Stimulated activated CD4-positive, alpha-beta T cell treated with anti-CD3 and anti-CD28 coated beads, Interleukin-12 subunit alpha, Interleukin-12 subunit beta, amount 100 ng/mL, for 4 hours (primary cell): Measurements from ENCODE around the gene CCDC146.

ENCODE experiments used
- DNase-seq: peaks from one replicate; pipeline ENCODE4 v3.0.0-alpha.2; 2020

CCDC146 gene

DNA sequence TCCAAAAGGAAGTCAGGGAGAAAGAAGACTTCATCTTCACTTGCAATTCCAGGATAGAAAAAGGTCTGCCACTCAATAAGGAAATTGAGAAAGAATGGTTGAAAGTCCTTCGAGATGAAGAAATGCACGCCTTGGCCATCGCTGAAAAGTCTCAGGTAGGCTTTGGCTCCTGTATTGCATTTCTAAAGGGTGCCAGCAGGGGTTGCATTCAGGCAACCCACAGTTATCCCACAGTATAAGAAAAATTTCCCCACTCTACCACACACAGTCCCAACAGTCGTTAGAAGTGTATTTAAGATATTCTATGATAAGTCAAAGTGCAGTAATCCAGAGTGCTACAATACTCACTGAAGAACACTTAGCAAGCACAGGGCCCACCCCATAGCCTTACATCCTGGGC is 170.6 kb downstream of the CCDC146 start:
- DNase-seq: no peak

DNA sequence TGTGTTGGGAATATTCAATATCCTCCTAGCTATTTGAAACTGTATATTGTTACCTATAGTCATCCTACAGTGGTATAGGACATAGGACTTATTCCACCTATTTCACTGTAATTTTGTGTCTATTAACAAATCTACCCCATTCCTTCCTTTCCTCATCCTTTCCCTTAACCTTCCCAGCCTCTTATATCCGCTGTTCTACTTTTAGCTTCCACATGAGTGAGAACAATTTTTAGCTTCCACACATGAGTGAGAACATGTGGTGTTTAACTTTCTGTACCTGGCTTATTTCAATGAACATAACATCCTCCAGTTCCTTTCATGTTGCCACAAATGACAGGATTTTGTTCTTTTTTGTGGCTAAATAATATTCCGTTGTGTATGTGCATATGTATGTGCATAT is 173.1 kb downstream of the CCDC146 start:
- no peak for DNase-seq

DNA sequence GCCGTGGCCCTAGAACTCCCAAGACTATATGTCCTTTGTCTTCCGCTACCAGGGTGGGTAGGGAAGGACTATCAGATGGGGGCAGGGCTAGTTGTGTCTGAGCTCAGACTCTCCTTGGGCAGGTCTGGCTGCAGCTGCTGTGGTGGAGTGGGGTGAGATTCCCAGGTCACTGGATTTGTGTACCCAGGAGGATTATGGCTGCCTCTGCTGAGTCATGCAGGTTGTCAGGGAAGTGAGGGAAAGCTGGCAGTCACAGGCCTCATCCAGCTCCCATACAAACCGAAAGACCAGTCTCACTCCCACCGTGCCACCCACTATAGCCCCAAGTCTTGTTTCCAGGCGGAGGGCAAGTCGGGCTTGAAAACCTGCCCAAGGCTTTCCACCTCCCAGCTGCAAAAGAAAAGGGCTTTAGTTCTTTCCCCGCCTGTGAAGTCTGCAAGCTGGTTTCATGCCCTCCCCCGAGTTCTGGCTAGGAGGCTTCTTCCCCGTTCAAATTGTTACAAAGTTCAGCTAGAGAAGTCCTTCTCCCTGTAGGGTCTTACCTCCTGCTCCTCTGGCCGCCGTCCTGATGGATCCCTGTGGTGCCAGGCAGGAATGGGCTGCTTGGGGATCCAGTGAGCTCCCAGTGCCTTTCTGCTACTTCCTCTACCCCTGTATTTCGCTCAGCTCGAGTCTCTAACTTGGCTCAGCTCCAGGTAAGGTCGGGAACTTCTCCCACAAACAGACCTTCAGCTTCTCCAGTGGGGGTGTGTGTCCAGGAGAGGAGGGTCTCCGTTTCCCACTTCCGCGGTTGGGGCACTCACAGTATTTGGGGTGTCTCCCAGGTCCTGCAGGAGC is 184.0 kb downstream of the CCDC146 start:
- DNase-seq: no peak

DNA sequence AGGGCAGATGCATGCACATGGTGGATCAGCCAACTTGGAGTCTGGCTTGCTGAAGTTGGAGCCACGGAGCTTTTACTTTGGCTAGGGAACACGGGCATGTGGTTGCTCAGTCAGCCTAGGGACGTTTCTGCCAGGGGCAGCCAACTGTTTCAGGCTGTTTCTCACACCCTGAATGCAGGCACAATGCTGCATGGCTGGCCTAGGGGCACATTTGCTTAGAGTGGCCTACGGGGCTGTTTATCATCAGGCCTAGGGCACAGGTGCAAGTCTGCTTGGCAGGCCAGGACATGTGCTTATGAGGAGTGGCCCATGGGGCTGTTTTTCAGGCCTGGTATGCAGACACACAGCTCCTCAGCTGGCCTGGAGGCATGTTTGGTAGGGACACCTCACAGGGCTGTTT is 186.4 kb downstream of the CCDC146 start:
- DNase-seq: no peak

DNA sequence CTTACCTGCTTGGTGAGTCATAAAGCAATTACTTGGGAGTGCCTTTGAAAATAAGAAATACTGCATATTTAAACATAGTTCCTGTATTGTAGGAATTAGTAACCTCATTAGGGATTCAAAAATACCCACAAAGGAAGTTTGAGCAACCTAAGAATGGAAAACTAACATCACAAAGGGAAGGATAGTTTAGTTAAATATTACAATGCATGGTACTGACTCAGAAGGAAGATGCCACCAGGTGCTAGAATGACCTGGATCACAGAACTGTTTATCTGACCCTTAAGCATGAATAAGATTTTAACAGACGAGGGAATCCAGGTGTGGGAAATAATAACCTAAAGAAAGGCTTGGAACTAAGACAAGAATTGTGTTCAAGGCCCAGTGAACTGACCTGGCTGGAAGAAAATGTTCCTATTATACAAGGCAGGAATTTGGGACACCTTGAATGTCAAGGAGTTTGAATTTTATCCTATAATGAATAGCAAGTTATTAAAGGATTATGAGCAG is 187.4 kb downstream of the CCDC146 start:
- no peak for DNase-seq

DNA sequence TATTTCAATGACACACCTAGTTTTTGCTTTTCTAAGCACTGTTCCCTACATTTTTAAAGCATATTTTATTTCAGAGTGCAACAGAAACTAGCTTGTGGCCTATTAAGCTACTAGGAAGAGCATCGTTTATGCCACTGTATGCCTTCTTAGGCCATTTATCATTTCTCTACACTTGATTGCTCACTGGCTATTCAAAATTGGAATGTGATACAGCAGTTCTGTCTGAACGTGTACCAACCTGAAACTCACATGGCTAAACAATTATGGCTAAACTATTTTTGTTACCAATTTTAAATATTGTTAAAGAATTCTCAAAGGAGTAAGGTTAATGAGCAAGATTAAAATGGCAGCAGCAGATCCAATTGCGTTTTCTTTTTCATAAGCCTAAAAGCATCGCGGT is 188.6 kb downstream of the CCDC146 start:
- DNase-seq: no peak

DNA sequence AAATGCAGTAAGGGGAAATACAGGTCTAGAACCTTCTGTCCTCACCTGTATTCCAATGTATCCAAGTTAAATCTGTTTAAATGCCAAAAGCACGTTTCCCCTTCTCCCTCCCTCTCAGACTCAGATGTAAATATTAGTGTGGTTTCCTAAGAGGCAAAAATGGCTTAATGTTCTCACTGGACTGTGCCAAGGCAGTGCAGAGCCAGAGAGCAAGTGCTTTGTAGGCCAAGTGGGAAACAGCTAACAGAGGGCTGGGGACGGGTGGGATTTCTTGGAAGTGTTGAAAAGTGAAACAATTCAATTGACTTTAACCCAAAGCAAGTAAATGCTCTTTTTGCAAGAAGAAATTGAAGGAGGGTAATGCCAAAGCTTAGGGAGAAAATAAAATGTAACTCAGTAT is 190.7 kb downstream of the CCDC146 start:
- no peak for DNase-seq

DNA sequence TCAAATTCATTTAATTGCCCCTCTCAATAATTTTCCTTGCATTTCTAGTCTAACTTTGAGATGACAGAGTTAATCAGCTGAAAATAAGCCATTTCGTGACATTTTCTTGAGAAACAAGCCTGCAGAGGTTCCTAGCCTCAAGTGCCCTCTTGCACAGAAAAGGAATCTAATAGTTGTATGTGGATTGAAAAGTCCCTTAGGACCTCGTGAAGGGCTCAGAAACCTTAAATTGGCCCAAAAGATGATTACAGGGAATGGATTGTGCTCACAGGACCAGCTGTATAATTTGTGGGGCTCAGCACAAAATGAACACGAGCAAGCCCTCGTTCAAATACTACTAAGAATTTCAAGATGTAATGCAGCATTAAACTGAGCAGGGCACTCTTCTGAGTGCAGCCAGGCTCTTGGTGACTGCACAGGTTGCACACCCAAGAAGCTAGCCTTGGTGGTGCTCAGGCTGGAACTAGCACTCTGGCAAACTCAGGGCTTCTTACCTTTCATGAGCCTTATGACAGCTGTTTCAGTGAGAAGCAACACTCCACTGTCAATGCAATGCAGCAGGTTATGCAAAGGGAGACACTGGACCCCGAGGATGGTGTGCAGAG is 191.6 kb downstream of the CCDC146 start:
- no peak for DNase-seq

DNA sequence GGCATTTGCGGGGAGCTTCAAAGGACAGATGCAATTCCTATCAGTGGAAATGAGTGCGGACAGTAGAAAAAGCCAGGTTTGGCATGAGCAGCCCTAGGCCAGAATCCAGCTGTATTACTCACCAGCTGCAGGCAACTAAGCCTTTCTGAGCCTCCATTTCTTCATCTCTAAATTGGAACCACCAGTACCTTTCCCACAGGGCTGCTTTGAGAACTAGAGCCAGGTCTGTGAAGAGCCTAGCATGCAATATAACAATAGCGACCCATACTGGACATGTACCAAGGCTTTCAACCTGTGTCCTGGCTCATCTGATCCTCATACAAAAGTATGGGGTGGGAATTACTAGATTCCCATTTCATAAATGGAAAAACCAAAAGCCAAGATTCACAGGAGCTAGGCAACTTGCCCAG is 192.8 kb downstream of the CCDC146 start:
- no peak for DNase-seq

DNA sequence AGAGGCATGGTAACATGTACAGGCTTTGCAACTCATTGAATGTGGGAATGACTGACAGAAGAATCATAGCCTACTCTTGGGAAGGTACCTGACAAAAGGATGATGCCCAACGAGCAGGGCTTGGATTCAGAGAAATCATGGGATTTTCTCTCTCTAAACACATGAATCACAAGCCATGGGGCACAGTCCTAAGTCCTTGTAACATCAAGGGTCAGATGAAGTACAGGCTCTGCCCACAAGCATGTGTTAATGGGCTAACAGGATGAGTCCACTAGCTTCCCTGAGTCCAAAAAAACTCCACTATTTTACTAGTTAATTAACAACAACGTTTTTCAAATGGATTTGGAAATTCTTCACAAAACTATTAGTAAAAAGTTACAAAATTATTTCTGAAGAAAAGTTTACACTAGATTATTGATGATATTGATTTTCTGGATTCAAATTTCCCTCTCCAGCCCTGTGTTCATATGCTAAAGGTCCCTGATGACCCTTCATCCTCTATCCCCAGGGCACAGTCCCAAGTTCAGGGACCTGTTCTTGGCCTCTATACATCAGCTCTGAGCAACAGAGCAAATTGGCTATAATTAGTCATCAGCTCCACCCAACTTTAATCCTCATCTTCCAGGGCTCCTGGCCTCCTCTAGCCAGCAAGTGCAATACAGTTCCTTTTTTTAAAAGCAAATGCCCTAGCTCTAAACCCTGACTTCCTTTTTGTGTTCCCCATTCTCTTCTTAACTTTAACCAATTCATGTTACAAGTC is 194.0 kb downstream of the CCDC146 start:
- no peak for DNase-seq

DNA sequence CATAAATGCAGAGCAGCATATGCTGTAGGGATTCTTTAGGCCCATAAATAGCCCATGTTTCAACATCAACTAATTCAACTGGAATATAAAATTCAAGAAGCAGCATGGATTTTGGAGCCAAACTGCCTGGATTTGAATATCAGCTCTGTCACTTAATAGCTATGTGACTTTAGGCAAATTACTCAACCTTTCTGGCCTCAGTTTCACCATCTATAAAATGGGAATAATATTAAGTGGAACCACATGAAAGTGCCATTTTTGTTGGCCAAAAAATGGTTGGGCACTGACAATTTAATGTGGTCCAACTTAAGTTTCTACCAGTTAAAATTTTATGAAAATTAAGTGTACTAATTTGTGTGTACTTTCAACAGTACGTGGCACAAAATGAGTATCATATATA is 195.6 kb downstream of the CCDC146 start:
- DNase-seq: no peak

DNA sequence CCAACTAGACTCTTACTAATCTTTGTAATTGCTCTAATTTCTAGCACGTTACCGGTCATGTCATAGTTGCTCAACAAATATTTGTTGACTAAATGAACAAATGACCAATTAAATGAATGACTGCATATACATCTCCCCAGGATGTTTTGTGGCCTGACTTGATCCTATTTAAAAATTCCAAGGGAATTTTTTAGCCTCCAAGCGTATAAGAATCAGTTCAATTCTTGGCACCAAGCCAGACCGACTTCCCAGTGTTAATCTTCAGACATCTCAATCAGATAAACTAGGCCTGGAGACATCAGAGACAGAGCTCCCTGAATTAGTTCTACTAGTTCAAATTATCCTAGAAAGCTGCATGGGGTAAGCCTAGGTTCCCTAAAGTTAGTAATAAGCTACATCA is 197.7 kb downstream of the CCDC146 start:
- DNase-seq: no peak

DNA sequence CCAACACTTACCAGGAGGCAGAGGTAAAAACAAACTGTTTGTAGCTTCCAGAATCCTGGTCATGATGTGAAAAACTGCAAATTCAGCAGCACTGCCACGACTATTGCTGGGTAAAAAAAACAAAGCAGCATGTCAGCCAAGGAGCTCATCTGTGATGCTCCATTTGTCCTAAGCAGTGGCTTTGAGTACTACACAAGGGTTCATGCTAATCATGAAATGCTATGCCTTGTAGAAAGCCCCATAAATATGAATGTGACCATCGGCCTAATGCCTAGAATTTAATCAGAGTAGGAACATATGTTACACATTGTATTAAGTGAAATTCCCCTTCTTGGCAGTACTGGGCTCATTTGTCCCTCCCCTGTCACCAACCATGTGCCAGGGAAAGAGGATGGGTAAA is 198.3 kb downstream of the CCDC146 start:
- DNase-seq: no peak

DNA sequence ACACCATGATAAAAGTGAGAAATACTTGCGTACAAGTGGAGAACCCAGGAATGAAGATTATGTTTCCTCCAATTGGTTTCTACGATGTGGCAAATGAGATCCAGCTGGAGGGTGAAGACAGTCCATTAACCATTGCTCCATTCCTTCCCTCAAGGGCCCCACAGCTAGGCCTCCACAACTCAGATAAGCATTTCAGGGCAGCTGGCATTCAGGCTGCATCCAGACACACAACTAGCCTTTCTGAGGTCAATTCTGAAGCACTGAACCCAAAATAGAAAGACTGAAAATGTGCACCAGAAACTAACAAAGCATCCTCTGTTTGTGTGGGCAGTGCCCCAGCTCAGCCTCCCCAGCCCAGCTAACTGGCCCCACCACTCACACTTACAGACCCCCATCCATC is 198.9 kb downstream of the CCDC146 start:
- no peak for DNase-seq

DNA sequence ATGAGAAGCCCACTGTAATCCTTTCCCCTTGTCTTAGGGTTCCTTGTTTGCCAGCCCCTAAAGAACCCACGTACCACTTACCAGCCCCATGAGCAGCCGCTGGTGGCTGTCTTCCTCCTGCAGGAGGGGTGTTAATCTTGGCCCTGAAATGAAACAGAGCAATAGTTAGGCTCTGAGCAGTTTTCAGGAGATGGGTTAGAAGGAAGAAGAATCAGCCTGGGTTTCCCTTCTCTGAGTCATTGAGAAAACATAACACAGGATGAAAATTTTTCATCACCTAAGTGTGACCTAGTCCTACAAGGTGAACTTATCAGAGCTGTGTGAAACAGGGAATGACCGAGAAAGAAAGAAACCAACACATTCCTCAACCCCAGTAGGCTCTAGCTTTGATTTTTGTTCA is 203.7 kb downstream of the CCDC146 start:
- DNase-seq: no peak

DNA sequence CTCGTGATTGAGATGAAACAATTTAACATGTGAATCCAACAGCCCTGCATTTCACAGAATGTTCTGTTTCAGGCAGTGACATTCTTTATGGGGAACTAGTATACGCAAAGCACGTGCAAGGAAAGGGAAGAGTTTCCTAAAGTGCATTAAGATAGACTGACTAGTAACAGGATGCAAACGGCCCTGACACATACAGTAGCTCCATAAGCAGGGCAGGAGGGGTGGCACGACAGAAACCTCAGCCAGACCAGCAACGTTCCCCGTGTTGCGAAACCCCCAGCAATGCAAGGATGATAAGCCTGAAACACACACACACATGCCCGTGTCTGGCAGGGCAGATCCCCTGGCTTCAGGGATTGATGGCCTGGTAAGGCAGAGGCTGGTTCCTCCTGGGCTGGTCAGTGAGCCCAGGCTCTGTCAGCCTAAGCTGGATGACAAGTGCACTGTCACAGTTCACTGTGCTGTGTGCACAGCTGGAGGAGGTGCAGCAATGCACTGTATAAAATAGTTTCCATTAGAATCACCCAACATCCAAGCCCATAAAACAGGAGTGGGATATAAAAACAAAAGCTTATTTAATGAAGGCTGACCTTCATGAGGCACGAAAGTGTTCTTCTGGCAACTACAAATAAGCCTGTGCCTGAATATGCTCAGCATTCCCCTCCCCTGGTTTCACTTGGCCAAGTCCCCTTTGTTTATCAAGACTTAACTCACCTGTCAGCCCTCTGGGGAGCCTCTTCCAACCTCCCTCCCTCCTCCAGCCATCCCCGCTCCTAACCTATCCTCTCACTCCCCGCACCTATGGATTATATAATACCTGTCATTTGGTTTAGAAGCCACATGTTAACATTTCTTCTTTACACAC is 204.9 kb downstream of the CCDC146 start:
- DNase-seq: no peak

DNA sequence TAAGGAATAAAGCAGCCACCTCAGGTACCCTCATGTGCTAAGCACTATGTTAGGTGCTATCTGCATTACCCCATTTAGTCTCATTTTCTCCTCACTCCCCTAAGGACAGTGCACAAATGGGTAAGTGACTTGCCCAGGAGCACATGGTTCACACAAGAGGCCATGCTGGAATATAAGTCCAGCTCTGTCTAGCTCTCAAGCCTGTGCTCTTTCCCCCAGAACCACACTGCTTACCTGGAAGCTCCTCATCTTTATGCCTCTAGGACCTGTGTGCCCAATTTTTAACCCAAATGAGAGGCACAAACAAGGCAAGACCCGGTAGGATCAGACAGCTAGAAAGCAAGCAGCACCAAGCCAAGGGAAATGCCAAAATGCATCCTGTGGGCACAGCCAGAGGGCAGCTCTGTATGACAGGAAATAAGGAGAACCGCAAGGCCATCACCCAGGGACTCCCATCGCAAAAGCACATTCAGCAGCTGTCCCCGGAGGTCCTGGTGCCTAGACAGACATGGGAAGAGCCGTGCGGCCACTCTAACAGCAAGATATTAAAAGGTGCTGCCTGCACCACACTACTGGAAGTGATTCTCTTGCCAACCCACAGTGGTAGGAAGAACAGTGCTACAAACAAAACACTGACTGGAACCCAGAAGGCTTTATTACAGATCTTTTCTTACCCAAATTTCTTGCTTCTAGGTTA is 205.7 kb downstream of the CCDC146 start:
- DNase-seq: no peak

DNA sequence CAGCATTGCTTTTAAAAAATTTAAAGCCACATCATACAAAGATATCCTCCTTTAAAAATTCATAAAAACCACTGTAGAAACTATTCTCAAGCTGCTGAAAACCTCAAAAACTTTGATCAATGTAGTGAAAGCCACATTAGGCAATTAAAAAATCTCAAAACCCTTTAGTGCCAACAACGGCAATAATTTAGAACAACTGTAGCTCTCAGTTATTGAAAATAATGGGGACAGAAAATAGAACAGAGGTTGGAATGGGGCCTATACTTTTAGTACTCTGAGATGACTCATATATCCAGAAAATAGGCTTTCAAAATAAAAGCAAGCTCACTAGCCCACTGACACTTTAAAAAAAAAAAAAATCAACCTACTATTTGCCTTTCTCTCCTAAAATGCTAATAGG is 206.3 kb downstream of the CCDC146 start:
- DNase-seq: no peak

DNA sequence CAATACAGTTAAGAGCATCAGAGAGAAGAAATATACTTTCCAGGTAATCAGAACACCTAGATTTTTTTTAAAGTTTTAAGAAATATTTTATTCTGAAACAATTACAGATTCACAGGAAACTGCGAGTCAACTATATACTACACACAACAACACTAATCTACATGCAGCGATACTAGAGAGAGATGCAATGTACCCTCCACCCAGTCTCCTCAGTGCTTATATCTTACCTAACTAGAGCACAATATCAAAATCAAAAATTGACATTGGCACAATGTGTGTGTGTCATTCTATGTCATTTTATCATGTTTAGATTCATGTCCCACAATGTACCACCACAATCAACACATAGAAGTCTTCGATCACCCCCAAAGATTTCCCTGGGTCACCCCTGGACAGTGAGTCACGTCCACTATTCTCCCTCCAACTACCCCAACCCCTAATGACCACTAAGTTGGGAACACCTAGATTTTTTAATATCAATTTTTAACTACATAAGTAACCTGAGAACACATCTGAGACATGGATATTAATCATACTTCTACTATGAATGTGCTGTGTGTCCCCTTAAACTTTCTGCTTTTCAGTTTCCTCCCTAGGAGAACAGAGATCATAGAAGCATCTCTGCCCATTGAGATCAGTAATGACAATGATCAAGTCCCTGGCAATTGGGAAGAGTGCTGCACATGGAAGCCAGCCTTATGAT is 207.2 kb downstream of the CCDC146 start:
- no peak for DNase-seq

DNA sequence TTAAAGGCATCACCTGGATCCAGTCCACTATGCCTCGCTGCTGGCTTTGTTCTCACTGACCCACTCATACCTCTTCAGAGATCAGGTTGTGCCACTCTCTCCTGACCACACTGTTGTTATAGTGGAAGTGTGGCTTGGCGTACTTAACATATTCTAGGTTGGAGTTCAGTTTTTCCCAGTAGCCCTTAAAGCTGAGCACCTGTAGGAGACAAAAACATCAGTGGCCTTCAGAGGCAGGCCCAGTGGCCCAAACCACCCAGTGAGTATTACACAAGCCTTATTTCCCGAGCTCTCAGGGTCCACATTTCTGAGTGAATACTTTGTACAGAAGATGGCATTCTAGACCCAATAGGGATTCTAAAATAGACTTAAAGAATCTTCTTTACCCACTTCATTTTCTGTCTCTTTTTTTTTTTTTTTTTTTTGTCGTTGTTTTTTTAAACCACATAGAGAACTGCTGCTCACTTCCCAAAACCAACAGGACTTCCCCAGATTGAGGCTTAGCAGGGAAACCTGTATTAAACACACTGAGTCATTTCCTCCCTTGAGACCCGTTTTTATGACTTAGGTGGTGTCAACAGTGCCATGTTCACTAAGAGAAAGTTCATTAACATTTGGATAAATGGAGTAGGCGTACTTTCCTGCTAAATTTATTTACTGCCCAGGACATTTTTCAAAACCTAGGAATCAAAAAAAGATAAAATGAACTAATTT is 207.9 kb downstream of the CCDC146 start:
- no peak for DNase-seq
